GM20431 (cell line): ENCODE data around the gene DPP9.
"Not testable (repeated sequence)": the region's sequence is repeated elsewhere in the genome, so short reads cannot be mapped to it uniquely, and the experiment has no call there.

Experiments used
- in situ Hi-C: fragments of 300-500 bp; cut with MseI, MboI; formaldehyde crosslinking; loops from one replicate; pipeline ENCODE4 v1.15.0; 2020; ENCODE audit warnings: low sequenced_read_pairs; ENCODE audit not compliant: unreplicated experiment

The DPP9 gene

GRCh38 chr19:4692251-4693077, 31.2 kb downstream of the DPP9 start:
- in situ Hi-C loops = no loop called here

- in situ Hi-C loops = no loop called here
Measured at GRCh38 chr19:4691373-4691772, 32.3 kb downstream of the DPP9 start.

- in situ Hi-C loops = no loop called here
Measured at GRCh38 chr19:4690361-4690760, 33.3 kb downstream of the DPP9 start.

- in situ Hi-C loops = no loop called here
Measured at GRCh38 chr19:4689403-4689802, 34.2 kb downstream of the DPP9 start.

GRCh38 chr19:4688587-4688986, 35.1 kb downstream of the DPP9 start:
- in situ Hi-C loops = no loop called here

GRCh38 chr19:4687396-4687795, 36.2 kb downstream of the DPP9 start:
- in situ Hi-C loops = no loop called here

- in situ Hi-C loops = no loop called here
Measured at GRCh38 chr19:4686700-4687099, 36.9 kb downstream of the DPP9 start.

- in situ Hi-C loops = no loop called here
Measured at GRCh38 chr19:4684312-4685095, 39.1 kb downstream of the DPP9 start.

- in situ Hi-C loops = no loop called here
Measured at GRCh38 chr19:4682417-4683200, 41.0 kb downstream of the DPP9 start.

- in situ Hi-C loops = not testable (repeated sequence)
Measured at GRCh38 chr19:4680021-4680420, 43.6 kb downstream of the DPP9 start.

- in situ Hi-C loops = no loop called here
Measured at GRCh38 chr19:4678881-4679790, 44.5 kb downstream of the DPP9 start.

- in situ Hi-C loops = no loop called here
Measured at GRCh38 chr19:4676955-4677731, 46.5 kb downstream of the DPP9 start.

GRCh38 chr19:4675346-4675745, 48.3 kb downstream of the DPP9 start:
- in situ Hi-C loops = no loop called here

- in situ Hi-C loops = no loop called here
Measured at GRCh38 chr19:4673726-4674125, 49.9 kb downstream of the DPP9 start.

- in situ Hi-C loops = no loop called here
Measured at GRCh38 chr19:4673216-4673615, 50.4 kb downstream of the DPP9 start.

- in situ Hi-C loops = no loop called here
Measured at GRCh38 chr19:4671185-4671851, 52.3 kb downstream of the DPP9 start.

GRCh38 chr19:4669723-4670480, 53.7 kb downstream of the DPP9 start, which contains the start of gene MYDGF:
Gene MYDGF, minus strand, starts transcription at chr19:4670342. Its CDS starts 8 bp downstream, at chr19:4670334.
- in situ Hi-C loops = no loop called here

- in situ Hi-C loops = no loop called here
Measured at GRCh38 chr19:4664642-4665041, 59.0 kb downstream of the DPP9 start.
